Erythroblast (primary cell): ENCODE measurements around the gene TNFRSF14.

Source experiments
- GATA1 ChIP-seq: IDR thresholded peaks from 2 replicates; pipeline ENCODE4 v1.6.1; 2011; ENCODE audit warnings: low read depth, mild to moderate bottlenecking, control low read depth, low read length, moderate library complexity
- POLR2A ChIP-seq: IDR thresholded peaks from 2 replicates; pipeline ENCODE4 v1.6.1; 2011; ENCODE audit warnings: mild to moderate bottlenecking, low read length

GRCh38 chr1:2533365-2533764 lies 22.8 kb upstream of the TNFRSF14 start:
- TF ChIP-seq POLR2A (no peak), GATA1 (no peak)
